Loucy (cell line): ENCODE data around the gene SUPT3H.

Experiments used
- H2AFZ ChIP-seq: fragments of 200-600 bp; sonication (generic); 2 replicates; pipeline ENCODE4 v1.6.0; 2016; ENCODE audit warnings: antibody characterized with exemption, mild to moderate bottlenecking, low read length, moderate library complexity
- H3F3A ChIP-seq: fragments of 200-600 bp; 2 replicates; pipeline ENCODE4 v1.6.0; 2016; ENCODE audit warnings: antibody characterized with exemption, low read depth, mild to moderate bottlenecking
- H3K27me3 ChIP-seq: fragments of 200-600 bp; sonication (generic); 2 replicates; pipeline ENCODE4 v1.6.1; 2014; ENCODE audit warnings: low read length, mild to moderate bottlenecking; ENCODE audit not compliant: insufficient read depth, poor library complexity, severe bottlenecking
- H3K36me3 ChIP-seq: fragments of 200-600 bp; sonication (generic); 2 replicates; pipeline ENCODE4 v1.6.1; 2016; ENCODE audit warnings: low read length; ENCODE audit not compliant: insufficient read depth
- H3K4me1 ChIP-seq: fragments of 200-600 bp; sonication (generic); 2 replicates; pipeline ENCODE4 v1.5.1; 2014; ENCODE audit warnings: low read length, mild to moderate bottlenecking; ENCODE audit not compliant: insufficient read depth, poor library complexity, severe bottlenecking
- H3K4me2 ChIP-seq: fragments of 200-600 bp; sonication (generic); 2 replicates; pipeline ENCODE4 v1.6.0; 2014; ENCODE audit warnings: antibody characterized with exemption, low read length, low read depth, mild to moderate bottlenecking; ENCODE audit not compliant: poor library complexity, severe bottlenecking
- H3K4me3 ChIP-seq: fragments of 200-600 bp; sonication (generic); 2 replicates; pipeline ENCODE4 v1.5.1; 2014; ENCODE audit warnings: low read length, mild to moderate bottlenecking, mixed read lengths; ENCODE audit not compliant: poor library complexity, severe bottlenecking
- H3K79me2 ChIP-seq: fragments of 200-600 bp; sonication (generic); 2 replicates; pipeline ENCODE4 v1.6.1; 2014; ENCODE audit warnings: low read length; ENCODE audit not compliant: insufficient read depth
- H3K9ac ChIP-seq: fragments of 200-600 bp; sonication (generic); 2 replicates; pipeline ENCODE4 v1.6.0; 2014; ENCODE audit warnings: mild to moderate bottlenecking, low read depth, low read length, moderate library complexity; ENCODE audit not compliant: poor library complexity, severe bottlenecking
- H3K9me2 ChIP-seq: fragments of 200-600 bp; sonication (generic); replicated peaks from 2 replicates; pipeline ENCODE4 v1.6.1; 2016; ENCODE audit warnings: low read depth, low read length, mixed read lengths
- H3K9me3 ChIP-seq: fragments of 200-600 bp; sonication (generic); 2 replicates; pipeline ENCODE4 v1.6.1; 2014; ENCODE audit warnings: mild to moderate bottlenecking, antibody characterized with exemption, low read length, low read depth; ENCODE audit not compliant: insufficient read depth
- H4K20me1 ChIP-seq: fragments of 200-600 bp; sonication (generic); 2 replicates; pipeline ENCODE4 v1.6.0; 2014; ENCODE audit warnings: antibody characterized with exemption, low read length, mild to moderate bottlenecking; ENCODE audit not compliant: insufficient read depth, poor library complexity, severe bottlenecking
- EZH2phosphoT487 ChIP-seq: fragments of 200-600 bp; IDR thresholded peaks from 2 replicates; pipeline ENCODE4 v1.6.1; 2018; ENCODE audit warnings: antibody characterized with exemption, mild to moderate bottlenecking, moderate library complexity, borderline replicate concordance
- TF ChIP-seq, protein P1 (sequence below): fragments of 200-600 bp; sonication (generic); conservative IDR thresholded peaks from 2 replicates; pipeline ENCODE4 v1.5.1; 2014; ENCODE audit warnings: mild to moderate bottlenecking, antibody characterized with exemption, low read length

SUPT3H gene

DNA sequence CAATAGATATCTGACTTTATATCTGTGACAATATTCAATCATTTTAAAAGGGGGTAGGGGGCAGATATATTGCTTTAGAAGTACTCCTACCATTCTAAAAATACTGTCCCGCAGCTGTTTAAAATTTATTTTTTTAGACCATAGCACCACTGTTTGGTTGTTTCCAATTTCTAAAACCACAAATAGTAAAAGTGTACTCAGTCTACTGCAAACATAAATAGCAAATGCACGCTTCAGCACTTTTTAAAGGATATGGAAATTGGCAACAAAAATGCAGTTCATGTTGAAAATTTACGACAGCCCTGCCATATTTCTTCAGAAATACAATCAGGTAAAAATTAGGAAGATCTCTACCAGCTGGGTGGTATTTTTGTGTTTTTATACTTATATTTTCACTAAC is 181.6 kb downstream of the SUPT3H start:
- no peaks in the 10 kb centered on the region for H3K36me3 ChIP-seq
- H3K79me2 ChIP-seq: no peaks in the 10 kb centered on the region
- H3F3A ChIP-seq: peaks cover 18% of the 10 kb centered on the region; the same call in 1 of the 2 replicates
- no peaks in the 10 kb centered on the region for H3K27me3 ChIP-seq
- peak overlapping the region; percentile 10 for H3K4me3 ChIP-seq
- H3K9ac ChIP-seq: peak overlapping the region; percentile 45
- H3K4me2 ChIP-seq: peak overlapping the region; percentile 60
- no peak for TF ChIP-seq EZH2phosphoT487
- TF ChIP-seq, protein P1, sequence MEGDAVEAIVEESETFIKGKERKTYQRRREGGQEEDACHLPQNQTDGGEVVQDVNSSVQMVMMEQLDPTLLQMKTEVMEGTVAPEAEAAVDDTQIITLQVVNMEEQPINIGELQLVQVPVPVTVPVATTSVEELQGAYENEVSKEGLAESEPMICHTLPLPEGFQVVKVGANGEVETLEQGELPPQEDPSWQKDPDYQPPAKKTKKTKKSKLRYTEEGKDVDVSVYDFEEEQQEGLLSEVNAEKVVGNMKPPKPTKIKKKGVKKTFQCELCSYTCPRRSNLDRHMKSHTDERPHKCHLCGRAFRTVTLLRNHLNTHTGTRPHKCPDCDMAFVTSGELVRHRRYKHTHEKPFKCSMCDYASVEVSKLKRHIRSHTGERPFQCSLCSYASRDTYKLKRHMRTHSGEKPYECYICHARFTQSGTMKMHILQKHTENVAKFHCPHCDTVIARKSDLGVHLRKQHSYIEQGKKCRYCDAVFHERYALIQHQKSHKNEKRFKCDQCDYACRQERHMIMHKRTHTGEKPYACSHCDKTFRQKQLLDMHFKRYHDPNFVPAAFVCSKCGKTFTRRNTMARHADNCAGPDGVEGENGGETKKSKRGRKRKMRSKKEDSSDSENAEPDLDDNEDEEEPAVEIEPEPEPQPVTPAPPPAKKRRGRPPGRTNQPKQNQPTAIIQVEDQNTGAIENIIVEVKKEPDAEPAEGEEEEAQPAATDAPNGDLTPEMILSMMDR: no peak
- peak overlapping the region; percentile 24; the same call in 1 of the 2 replicates for H2AFZ ChIP-seq
- no peaks in the 10 kb centered on the region for H4K20me1 ChIP-seq
- peaks cover 68% of the 10 kb centered on the region for H3K4me1 ChIP-seq
- H3K9me2 ChIP-seq: no peaks in the 10 kb centered on the region
- no peaks in the 10 kb centered on the region for H3K9me3 ChIP-seq

DNA sequence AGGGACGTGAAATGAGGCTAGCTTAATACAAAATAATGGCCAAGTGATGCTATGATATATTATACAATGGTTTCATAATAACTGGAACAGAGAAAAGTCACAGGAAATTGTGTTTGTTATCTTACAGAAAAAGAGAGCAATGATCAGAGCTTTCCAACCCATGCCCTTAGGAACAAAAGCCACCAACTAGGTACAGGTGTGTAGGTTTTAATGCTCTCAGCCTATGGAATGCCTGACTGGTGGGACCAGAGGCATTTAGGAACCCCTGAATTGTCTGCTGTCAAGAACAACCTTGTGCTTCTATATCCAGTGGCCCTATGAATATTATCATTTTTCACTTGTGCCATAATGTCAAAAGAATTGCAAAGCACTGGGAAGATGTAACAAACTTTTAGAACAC is 182.6 kb downstream of the SUPT3H start:
- Histone ChIP-seq H3K4me1 (peaks cover 58% of the 10 kb centered on the region), H3K9me3 (no peaks in the 10 kb centered on the region), H3K4me2 (peak overlapping the region; percentile 60), H3K9me2 (no peaks in the 10 kb centered on the region), H3K36me3 (no peaks in the 10 kb centered on the region), H2AFZ (no peak overlapping the region), H4K20me1 (no peaks in the 10 kb centered on the region), H3K4me3 (no peak overlapping the region), H3K79me2 (no peaks in the 10 kb centered on the region), H3K27me3 (no peaks in the 10 kb centered on the region), H3K9ac (peak overlapping the region; percentile 45), H3F3A (peaks cover 18% of the 10 kb centered on the region; the same call in 1 of the 2 replicates)
- TF ChIP-seq, protein P1: no peak

DNA sequence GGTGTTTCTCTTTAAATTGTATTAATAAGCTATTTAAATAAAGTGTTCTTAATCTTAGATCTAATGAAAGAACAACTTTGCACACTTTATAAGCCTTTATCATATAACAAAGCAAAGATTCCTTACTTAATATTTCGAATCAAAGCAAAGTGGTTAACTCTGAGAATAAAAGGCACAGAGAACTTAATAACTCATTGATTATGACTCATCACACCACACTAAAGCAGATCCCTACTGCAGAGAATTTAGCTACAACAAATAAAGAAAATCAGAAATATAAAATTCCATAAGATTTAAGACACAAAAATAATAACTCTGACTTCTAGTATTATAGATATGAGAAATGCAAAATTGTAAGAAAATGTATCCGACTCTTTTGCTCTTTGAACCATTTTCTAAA is 185.2 kb downstream of the SUPT3H start:
- no peak overlapping the region for H3K4me3 ChIP-seq
- peaks cover 41% of the 10 kb centered on the region for H3K4me1 ChIP-seq
- 0 out of 2 replicates have a peak, but pooled peaks cover 9% of the 10 kb centered on the region for H3F3A ChIP-seq
- no peaks in the 10 kb centered on the region for H3K79me2 ChIP-seq
- no peak overlapping the region for H3K9ac ChIP-seq
- no peak overlapping the region for H2AFZ ChIP-seq
- H3K36me3 ChIP-seq: no peaks in the 10 kb centered on the region
- H3K4me2 ChIP-seq: no peak overlapping the region
- no peaks in the 10 kb centered on the region for H3K9me3 ChIP-seq
- no peaks in the 10 kb centered on the region for H4K20me1 ChIP-seq
- TF ChIP-seq, protein P1: no peak
- H3K9me2 ChIP-seq: no peaks in the 10 kb centered on the region
- no peaks in the 10 kb centered on the region for H3K27me3 ChIP-seq
